GM10266 (cell line): ENCODE data around the gene HSD17B12.
"Not testable (repeated sequence)": the region's sequence is repeated elsewhere in the genome, so short reads cannot be mapped to it uniquely, and the experiment has no call there.

Experiments used
- DNase-seq: peaks from one replicate; pipeline ENCODE4 v3.0.0; 2012; ENCODE audit errors: extremely low spot score
- CTCF ChIP-seq: IDR thresholded peaks from 2 replicates; pipeline ENCODE4 v1.5.1; 2012; ENCODE audit warnings: mild to moderate bottlenecking, low read depth; ENCODE audit not compliant: control insufficient read depth, insufficient read depth; ENCODE audit errors: missing control alignments

HSD17B12 gene

DNA sequence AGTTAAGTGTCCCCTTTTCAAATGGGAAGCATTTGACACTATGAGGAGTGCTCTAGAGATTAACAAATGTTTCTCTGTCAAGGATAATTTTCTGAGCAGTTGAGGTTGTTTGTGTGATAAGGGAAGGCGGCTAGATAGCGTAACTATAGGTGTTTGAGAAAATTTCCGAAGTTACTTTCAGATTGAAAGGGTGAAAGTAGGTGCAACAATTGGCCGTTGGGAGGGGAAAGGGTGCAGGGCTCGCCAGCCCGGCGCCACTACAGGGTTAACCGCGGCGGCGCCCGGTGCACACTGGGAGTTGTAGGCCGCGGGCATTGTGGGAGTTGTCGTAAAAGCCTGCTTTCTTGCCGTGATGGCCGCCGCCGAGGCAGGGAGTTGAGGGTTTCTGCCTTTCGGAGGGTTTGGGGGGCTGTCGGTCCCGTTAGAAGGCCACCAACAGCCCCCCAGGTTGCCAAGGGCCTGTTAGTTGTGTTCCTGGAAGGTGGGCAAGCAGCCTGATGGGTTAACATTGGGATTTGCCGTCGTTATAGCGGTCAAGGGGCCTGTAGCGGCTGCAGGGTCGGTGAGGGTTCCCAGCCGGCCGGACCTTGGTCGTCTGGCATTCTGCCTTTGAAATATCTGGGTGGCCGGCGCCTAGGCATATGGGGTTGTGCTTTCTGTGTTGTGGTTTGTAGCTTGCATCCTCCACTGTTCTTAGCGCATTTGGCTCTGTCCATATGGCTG is 36.5 kb upstream of the HSD17B12 start:
- peak; percentile 85 for DNase-seq
- no peak for TF ChIP-seq CTCF

DNA sequence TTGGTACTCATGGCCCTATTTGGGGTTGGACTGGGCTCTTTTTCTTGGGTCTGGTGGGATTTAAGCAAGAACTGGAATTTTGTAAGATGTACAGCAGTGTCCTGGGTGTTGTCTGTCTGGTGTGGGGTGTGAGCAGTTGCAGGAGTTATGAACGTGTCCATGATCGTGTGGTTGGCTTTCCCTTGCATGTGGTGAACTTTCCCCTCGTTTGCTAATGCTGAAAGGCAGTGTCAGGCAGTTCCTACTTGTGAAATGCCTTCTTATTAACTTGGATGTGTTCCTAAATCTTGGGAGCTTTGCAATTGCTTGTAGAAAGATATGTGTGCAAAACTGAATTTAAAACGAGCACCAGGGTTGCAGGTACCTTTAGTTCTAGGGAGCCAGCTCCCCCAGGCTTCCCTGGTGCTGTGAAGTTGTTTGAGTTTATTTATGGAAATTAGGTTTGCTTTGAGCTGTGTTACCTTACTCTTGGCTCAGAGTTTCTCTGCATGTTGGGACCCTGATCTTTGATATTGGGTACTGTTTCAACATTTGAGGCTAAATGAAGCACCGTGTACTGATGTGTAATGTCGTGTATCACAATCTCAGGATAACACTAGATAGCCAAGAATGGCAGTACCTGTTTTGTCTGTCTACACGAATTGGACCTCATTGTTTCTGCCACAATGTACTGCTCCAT is 35.8 kb upstream of the HSD17B12 start:
- TF ChIP-seq CTCF: no peak
- DNase-seq: no peak

DNA sequence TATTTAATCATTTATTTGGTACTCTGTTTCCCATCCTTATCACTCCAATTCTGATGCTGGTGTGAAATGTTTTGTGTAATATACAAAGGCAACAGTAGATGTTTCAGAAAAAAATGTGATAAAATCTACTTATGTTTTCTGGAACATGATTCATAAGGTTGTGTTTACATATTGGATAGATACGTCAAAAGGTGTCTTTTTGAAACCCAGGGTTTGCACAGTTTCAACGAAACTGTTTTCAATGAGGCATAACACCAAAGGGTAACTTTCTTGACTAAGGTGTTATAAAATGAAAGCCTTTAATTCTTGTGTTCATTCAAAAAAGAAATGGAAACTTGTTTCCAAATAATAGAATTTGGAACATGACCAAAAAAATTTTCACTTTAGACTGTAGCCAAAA is 33.8 kb upstream of the HSD17B12 start:
- no peak for TF ChIP-seq CTCF
- DNase-seq: no peak

- no peak for DNase-seq
- TF ChIP-seq CTCF: no peak
Observed at GRCh38 chr11:43648888-43649287, 31.6 kb upstream of the HSD17B12 start.

GRCh38 chr11:43649501-43649900 is 31.0 kb upstream of the HSD17B12 start:
- no peak for DNase-seq
- no peak for TF ChIP-seq CTCF

GRCh38 chr11:43649921-43650320 is 30.6 kb upstream of the HSD17B12 start:
- DNase-seq: no peak
- TF ChIP-seq CTCF: no peak

DNA sequence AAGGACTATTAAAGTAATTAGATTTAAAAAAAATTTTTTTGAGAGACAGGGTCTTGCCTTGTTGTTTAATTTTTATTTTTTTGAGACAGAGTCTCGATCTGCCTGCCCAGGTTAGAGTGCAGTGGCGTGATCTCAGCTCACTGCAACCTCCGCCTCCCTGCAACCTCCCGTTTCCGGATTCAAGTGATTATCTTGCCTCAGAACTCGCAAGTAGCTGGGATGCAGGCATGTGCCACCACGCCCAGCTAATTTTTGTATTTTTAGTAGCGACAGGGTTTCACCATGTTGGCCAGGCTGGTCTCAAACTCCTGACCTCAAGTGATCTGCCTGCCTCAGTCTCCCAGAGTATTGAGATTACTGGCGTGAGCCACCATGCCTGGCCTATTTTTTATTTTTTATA is 17.5 kb upstream of the HSD17B12 start:
- not testable (repeated sequence) for DNase-seq

DNA sequence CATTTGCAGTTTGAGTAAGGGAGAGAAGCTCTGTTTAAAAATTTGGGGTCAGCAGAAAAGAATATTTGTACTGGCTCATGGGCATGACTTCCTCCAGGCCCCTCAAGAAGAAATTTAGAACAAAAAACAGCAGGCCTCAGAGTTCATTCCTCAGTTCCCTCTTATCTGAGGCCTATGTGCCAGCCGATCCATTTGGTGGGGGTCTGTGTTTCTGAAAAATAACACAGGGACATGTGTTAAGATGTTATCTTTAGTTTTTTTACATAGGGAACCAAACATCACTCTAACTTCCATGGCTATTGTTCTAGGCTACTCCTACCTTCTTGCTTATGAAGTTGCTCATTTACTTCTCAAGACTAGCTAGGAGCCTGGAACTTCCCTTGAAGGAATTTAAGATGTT is 16.2 kb upstream of the HSD17B12 start:
- no peak for DNase-seq
- TF ChIP-seq CTCF: no peak

GRCh38 chr11:43671284-43671683 is 9.3 kb upstream of the HSD17B12 start:
- not testable (repeated sequence) for DNase-seq
